Germinal center (tissue), 1 donor: ENCODE data around the gene ZKSCAN3.
"Not testable (repeated sequence)": the region's sequence is repeated elsewhere in the genome, so short reads cannot be mapped to it uniquely, and the experiment has no call there.

Experiments
- DNase-seq: peaks from one replicate; pipeline ENCODE4 v3.0.0; 2012; ENCODE audit warnings: mixed read lengths, low spot score

The ZKSCAN3 gene

DNA sequence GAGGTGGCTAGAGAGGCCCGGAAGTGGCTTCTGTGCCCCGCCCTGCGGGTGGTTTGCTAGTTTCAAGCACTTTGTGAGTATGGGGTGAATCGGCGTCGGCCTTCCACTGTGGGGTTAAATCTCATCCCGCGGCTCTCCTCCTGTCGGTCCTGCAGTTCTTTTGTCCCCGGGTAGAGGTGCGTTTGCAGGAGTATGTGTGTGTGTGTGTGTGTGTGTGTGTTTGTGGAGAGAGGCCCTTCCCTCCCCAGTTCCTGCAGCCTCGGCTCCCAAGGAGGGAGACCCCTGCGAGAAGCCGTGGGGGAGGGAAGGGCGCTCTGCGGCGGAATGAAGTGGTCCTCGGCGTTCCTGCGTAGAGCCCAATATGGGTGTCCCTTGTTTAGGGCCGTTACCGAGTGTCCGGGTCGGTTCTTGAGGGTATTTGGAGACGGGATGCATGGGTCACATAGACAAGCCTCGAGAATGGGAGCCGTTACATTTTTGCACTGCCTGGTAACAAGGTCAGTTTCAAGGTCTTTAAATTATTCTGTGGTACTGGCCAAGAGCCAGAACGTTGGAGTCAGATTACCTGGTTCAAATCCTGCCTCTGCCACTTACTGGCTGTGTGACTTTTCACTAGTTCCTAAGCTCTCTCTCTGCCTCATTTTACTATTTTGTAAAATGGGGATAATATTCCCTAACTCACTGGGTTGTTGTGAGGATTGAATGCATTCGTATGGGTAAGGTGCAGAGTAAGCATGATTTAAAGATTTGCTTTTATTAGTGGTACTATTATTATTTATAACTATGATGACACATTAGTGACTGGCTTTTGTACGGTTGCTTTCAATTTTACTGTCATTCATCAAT is at the start of gene ZKSCAN3:
Gene ZKSCAN3, plus strand, starts transcription at position 56 of the 846 bp plus-strand sequence. CDS start 9,640 bp downstream, outside the sequence.
- DNase-seq = peak; percentile 71

DNA sequence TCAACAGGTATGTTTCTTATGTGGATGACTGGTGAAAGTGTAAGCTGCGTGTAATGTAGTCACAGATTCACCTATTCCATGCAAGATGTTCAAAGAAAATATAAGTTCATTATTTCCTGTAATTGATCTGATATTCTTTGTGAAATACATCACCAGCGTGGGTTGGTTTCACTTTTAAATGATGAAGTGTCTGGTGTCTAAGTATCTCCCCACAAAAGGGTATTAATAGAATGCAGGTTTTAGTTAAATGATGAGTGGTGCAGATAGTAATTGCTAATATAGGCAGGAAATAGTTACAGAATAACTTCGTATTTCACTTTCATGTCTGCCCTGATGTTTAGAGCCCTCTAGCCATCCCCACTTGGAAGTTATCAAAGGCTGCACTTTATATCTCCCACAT is 46.2 kb upstream of the ZKSCAN3 start:
- DNase-seq = no peak

DNA sequence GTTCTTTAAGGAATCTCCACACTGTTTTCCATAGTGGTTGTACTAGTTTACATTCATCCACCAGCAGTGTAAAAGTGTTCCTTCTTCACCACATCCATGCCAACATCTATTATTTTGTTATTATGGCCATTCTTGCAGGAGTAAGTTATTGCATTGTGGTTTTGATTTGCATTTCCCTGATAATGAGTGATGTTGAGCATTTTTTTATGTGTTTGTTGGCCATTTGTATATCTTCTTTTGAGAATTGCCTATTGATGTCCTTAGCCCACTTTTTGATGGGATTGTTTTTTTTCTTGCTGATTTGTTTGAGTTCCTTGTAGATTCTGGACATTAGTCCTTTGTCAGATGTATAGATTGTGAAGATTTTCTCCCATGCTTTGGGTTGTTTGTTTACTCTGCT is 43.4 kb upstream of the ZKSCAN3 start:
- not testable (repeated sequence) for DNase-seq

DNA sequence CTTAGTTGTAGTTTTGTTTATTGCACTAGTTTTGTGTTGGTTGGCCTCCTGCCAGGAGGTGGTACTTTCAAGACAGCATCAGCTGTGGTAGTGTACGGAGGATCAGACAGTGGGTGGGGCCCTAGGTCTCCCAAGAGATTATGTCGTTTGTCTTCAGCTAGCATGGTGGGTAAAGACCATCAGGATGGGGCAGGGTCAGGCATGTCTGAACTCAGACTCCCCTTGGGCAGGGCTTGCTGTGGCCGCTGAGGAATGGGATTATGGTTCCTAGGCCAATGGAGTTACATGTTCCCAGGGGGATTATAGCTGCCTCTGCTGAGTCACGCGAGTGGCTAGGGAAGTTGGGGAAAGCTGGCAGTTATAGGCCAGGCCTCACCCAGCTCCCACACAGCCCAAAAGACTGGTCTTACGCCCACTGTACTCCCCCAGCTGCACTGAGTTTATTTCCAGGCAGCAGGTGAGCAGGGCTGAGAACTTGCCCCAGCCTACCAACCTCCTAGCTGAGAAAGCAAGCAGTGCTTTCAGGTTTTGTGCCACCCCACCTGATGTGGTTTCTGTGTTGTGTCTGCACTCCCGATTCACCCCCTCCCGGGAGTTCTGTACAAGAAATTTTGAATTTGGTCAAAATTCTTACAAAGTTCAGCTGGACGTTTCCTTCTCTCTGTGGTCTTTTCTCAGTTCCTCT is 38.5 kb upstream of the ZKSCAN3 start:
- DNase-seq = no peak

DNA sequence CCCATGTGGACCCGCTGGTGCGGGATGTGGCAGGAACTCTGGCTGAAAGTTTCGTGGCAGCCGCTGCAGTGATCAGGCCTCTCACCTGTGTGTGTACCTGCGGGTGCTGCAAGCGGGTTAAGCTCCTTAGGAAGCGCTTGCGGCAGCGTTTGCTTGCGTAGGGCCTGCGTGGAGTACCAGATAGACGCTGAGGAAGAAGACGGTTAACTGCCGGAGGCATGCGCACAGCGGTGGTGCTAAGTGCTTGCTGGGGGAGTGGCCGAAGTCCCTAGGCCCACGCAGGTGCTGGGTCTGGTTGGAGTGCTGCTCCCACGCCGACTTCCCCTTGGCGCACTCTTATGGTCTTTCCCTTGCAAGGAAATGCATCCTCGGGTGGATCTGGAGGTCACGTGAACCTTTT is 36.8 kb upstream of the ZKSCAN3 start:
- DNase-seq = no peak

DNA sequence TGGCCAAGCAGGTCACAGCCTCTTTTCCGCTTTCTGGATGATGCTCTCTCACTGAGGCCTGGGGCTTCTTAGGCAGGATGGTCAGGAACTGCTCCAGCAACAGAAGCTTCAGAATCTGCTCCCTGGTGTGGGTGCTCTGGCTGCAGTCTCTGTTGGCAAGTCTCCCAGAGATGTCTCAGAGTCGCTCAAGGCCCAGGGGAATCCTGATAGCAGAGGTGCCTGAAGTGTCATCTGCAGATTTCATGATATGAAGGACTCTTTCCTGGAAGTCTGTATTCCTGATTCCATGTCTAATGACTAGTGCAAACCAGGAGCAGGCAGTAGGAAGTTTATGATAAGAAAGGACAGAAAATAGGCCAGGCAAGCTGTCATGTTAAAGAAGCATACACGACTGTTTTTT is 34.1 kb upstream of the ZKSCAN3 start:
- no peak for DNase-seq

DNA sequence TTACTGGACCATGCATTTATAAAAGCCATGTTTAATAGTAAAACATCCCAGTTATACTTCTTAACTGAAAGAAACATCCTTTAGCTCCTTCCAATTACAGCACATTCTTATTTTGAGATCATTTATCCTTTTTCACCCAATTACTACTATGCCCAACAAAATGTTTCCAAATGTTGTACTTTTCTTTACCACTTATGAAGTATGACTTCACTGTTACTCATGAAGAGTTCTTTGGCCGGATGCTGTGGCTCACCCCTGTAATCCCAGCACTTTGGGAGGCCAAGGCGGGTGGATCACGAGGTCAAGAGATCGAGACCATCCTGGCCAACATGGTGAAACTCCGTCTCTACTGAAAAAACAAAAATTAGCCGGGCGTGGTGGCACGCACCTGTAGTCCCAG is 31.9 kb upstream of the ZKSCAN3 start:
- DNase-seq = not testable (repeated sequence)

DNA sequence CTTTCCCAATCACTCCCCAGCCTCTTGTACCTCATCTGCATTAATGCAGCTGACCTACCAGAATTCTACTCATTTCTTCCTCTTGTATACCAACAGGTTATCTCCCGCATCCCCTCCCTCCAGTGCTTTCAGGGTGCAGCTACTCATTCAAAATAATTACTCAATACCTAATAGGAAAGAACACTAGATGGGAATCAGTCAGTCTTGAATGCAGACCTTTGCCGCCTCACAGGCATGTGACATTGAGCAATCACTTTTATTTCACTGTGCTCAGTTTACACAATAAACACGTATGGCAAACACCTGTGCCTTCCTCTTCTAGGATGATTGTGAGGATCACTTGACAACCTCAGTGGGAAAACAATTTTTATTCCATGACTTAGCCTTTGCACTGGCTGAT is 27.1 kb upstream of the ZKSCAN3 start:
- DNase-seq = no peak

DNA sequence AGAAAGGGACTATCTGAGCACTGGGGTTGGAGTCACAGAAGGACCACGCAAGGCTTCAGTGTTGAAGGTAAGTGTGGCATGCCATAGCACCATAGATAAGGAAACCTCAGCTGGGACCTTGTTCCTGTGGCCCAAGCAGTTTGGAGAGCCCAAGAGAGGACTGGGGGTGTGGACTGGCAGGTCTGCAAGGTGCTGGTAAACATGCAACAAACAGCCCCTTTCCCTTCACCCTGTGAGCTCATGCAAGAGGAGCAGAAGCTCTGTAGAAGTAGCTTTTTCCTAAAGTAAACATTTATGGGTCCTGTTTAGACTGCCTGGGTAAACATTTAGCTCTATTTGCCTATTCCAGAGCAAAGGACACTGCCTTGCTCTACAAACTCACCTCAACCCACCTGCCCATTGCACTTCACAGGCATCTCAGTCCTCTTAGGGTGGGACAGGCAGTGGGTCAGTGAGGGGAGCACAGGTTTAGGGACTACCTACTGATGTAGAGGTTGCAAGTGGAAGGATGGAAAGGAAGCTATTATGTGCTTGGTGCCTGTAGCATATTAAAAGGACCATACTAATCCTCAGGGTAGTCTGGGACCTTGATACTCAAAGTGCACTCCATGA is 25.8 kb upstream of the ZKSCAN3 start:
- DNase-seq = no peak

DNA sequence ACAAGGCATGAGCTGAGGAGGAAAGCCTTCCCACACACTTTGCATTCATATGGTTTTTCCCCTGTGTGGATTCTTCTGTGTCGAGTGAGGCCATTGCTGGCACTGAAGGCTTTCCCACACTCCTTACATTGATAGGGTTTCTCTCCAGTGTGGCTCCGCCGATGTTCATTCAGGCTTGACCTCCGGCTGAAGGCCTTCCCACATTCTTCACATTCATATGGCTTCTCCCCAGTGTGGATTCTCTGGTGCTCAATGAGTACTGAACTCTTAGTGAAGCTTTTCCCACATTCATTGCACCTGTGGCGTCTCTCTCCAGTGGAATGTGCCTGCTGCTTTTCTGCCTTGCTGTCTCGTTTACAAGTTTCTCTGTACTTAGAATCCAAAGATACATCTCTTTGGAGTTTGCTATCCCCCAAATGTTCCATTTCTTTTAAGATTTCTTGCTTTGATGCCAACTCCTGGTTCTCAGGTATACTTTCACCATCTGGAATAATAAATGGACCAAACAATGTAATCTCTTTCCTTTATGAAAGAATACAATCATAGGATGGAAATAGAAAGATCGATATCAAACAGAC is 23.3 kb upstream of the ZKSCAN3 start:
- no peak for DNase-seq

DNA sequence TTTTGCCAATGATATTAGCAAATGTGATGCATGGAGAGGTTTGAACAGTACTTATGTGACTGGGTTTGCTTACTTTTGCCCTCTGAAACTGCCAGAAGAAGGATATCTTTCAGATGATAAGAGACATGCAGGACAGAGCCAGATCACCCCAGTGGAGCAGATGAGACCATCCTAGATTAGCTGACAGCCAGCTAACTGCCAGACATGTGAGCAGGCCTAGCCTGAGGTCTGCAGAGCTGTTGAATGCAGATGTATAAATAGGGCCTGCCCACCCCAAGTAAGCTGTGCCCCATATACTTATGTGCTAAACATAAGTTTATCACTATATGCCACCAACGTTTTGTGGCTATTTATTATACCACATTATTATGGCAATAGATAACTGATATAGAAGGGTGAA is 19.7 kb upstream of the ZKSCAN3 start:
- no peak for DNase-seq

DNA sequence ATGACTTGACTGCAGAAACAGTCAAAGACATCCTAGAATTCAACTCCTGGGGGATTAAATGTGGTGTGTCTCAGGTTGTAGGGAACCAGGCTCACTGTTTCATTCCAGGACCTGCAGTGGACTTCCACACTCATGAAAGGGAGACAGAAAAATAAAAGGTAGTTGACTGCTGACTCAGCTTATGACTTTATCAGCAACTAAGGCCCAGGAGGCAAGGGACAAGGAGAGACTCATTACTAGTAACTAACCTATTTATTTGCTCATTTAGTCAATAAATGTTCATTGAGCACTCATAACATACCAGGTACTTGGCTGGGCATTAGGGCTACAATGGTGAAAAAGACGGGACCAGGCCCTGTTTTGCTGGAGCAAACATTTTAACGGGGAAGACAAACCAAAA is 16.7 kb upstream of the ZKSCAN3 start:
- DNase-seq = no peak

DNA sequence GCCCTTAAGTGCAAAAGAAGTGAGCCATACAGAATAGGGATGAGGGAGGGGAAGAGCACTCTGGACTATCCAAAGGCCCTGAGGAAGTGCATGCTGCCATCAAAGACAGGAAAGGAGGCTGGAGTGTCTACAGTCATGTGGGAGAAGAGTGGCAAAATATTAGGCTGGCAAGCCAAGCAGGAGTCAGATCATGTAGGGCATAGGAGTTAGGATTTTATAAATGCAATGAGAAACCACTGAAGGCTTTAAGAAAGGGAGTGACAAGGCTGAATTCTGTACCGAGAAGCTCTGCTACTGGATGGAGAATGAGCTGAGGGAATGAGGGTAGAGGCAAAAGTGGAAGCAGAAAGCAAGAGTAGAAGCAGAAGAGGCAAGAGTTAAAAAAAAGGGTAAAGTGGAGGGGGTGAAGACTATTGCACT is 16.1 kb upstream of the ZKSCAN3 start:
- no peak for DNase-seq

DNA sequence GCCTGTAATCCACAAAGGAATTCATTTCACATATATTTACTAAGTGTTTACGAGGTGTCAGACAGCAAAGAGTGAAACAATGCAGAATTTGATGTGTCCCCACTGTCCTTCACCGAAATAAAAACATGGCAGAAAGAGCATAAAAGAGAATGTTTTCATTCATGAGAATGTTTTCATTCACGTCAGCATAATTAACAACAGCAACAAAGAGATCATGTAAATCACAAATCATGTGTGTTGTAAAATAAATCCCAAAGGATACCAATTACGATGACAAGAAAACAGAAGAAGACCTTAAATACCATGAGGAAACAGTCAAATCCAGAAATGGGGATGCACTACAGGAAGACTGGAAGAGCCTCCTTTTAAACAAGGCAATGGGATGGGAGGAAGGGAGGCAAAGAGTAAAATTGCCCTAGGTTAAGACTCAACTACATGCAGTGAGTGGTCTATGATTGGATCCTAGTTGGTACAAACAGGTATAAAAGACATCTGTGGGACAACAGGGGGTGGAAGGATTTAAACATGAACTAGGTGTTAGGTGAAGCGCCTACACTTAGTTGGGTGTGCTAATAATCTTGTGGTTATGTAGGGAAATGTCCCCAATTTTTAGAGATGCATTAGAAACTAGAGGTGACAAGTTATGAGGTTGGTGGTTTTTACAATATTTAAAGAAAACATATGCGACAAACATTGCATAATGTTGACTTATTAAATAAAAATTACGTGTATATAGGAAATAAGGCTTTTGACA is 15.3 kb upstream of the ZKSCAN3 start:
- no peak for DNase-seq

DNA sequence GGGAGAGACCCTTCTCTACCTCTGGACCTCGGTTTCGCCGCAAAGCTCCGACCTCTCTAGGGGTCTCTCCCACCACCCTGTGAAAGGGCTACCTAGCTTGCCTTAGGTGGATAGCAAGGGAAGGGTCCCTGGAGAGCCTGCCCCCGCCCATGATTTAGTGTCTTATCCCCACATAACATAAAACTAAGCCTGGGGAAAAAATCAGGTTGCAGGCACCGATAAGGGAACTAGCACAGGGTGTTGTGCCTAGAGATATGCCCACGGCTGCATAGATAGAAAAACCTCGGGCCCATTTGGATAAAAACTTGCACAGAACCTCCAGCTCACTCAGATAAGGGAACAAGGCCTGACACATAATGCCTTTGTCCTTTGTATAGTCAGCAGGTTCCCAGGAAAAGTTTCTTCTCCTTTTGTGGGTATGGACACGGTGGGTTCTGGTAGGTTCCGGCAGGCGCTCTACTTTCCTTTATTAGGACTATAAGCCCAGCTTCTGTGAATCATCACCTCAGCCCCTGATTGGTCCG is 14.6 kb upstream of the ZKSCAN3 start:
- no peak for DNase-seq

DNA sequence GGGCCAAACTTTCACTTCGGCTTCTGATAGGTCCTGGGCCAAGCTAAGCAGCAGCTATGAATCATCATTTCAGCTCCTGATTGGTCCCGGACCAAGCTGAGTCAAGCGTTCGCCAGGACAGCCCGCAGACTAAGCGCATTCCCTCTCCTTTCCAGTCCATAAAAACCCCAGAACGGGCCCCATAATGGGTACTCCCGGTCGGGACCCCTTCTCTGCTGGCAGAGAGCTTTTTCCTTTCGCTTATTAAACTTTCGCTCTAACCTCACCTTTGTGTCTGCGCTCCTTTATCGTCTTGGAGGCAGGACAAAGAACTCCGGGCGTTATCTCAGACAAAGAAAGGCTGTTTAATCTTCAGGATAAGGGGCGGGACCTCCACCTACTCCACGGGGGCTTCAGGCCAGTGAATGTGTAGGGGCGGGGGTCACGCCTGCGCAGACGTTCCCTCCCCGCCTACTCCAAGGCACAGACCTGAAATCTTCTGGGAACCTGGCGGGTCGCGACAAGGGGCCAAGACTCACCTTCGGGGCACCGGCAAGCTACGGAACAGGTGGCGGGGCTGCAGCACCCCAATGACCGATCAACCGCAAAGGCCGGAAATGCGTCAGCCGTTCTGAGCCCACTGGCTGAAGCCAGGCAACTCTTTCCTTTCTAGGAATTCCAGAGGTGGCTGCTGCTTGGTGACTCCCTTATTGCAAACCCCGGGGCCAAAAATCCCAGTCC is 14.0 kb upstream of the ZKSCAN3 start, which contains the start of gene ZSCAN31:
Gene ZSCAN31, minus strand, starts transcription at position 585 of the 720 bp plus-strand sequence. CDS start 6,465 bp downstream, outside the sequence.
- peak; percentile 84 for DNase-seq

DNA sequence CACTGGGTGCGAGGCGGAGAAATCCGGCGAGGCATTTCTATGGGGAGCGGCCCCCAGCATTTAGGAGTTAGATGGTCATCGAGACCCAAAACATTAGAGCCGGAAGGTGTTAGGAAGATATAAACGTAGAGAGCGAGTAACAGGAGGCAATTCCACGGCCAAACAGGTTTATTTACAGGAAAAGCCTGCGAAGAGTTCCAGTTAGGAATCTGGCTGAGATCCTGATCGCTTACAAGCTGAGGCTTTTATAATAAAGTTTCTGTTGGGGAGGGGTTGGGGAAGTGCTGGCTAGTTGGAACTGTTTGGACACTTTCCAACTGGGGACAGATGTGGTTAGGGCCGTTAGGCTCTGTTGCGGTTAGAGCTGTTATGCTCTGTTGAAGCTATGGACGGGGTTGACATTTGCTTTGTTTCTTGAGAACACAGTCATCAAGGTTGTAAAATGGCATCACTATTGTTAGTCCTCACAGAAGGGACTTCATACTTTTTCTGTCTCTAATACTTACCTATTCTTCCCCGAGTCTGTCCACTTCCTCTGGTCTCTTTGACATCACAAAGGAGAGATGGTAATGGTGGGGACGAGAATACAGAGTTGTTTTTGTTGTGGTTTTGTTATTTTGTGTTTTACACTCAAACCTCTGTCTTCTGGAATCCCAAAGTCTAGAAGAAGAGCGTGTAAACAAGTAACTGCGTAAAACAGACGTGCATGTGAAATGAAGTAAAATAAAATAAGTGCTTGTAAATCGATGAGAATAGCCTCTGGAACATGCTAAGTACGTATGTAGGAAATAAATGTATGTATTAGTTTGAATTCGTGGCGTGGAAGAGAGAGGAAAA is 13.2 kb upstream of the ZKSCAN3 start:
- no peak for DNase-seq

DNA sequence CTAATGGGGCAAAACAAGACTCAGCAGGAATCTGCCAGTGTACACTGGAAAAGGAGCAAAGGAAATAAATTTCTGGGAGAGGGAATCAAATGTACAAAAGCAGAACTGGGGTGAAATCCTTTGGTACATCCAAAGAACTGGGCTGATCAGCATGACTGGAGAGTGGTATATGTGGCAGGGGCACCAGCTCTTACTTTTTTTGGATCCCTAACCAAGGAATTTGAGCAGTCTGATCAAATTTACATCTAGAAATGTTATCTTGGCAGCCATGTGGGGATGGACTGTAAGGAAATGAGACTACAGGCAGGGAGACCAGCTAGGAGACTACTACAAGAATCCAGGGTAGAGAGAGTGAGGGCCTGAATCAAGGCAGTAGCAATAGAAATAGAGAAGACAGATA is 12.6 kb upstream of the ZKSCAN3 start:
- DNase-seq = no peak

DNA sequence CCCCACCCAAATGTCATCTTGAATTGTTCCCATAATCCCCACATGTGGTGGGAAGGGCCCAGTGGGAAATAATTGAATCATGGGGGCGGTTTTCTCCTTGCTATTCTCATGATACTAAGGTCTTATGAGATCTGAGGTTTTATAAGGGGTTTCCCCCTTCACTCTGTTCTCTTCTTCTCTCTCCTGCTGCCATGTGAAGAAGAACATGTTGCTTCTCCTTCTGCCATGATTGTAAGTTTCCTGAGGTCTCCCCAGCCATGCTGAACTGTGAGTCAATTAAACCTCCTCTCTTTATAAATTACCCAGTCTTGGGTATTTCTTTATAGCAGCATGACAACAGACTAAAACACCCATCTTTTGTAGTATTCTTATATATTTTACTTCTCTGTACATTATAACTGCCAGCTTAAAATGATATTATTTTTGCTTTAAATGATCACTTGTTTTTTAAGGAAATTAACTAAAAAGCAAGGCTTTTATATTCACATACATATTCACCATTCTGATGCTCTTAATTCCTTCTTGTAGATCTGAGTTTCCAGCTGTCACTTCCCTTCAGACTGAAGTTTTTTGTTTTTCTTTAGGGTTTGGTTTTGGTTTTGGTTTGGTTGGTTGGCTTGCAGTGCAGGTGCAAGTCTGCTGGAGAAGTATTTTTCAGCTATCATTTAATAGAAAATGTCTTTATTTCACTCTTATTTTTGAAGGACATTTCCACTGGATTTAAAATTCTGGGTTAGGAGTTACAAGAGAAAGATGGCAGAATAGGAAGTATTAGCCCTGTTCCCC is 9.2 kb upstream of the ZKSCAN3 start:
- DNase-seq = no peak
